BE2C (cell line): ENCODE data around the gene ASB3.

Experiments
- DNase-seq: peaks from one replicate; pipeline ENCODE4 v3.0.0-alpha.2; 2020
- H3K27me3 ChIP-seq: fragments of 250-450 bp; sonication (Bioruptor Pico); 2 replicates; pipeline ENCODE4 v1.5.1; 2020; ENCODE audit warnings: mild to moderate bottlenecking
- H3K36me3 ChIP-seq: fragments of 250-450 bp; sonication (Bioruptor Pico); 2 replicates; pipeline ENCODE4 v1.5.1; 2020; ENCODE audit warnings: mild to moderate bottlenecking
- H3K4me1 ChIP-seq: fragments of 250-450 bp; sonication (Bioruptor Pico); 2 replicates; pipeline ENCODE4 v1.5.1; 2020
- H3K4me3 ChIP-seq: 2 replicates; pipeline ENCODE4 v1.5.1; 2011; ENCODE audit warnings: low read depth, low read length
- H3K9me3 ChIP-seq: fragments of 250-450 bp; sonication (Bioruptor Pico); 2 replicates; pipeline ENCODE4 v1.5.1; 2020
- TF ChIP-seq, protein P1 (sequence below): IDR thresholded peaks from 2 replicates; pipeline ENCODE4 v1.5.1; 2012; ENCODE audit warnings: mild to moderate bottlenecking, low read depth, low read length

Gene ASB3

DNA sequence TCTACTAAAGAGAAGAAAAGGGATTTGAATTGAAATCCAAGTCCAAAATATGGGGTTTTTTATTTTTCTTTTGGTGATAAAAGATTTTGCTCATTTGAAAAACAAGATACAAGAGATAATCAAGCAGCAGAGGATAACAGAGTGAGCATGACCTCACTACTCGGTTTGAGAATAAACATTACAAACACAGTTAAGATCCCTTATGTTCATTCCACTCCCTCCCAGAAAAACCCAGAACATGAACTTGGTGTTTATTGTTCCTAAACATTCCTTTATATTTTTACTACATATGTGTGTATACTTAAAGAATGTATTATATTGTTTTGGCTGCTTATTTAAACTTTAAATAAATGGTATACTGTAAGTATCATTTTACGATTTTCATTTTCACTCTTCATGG, 165.8 kb downstream of the ASB3 start:
- no peaks in the 10 kb centered on the region for H3K27me3 ChIP-seq
- H3K4me3 ChIP-seq = no peak overlapping the region
- no peak for DNase-seq
- no peaks in the 10 kb centered on the region for H3K4me1 ChIP-seq
- no peaks in the 10 kb centered on the region for H3K36me3 ChIP-seq
- TF ChIP-seq, protein P1, sequence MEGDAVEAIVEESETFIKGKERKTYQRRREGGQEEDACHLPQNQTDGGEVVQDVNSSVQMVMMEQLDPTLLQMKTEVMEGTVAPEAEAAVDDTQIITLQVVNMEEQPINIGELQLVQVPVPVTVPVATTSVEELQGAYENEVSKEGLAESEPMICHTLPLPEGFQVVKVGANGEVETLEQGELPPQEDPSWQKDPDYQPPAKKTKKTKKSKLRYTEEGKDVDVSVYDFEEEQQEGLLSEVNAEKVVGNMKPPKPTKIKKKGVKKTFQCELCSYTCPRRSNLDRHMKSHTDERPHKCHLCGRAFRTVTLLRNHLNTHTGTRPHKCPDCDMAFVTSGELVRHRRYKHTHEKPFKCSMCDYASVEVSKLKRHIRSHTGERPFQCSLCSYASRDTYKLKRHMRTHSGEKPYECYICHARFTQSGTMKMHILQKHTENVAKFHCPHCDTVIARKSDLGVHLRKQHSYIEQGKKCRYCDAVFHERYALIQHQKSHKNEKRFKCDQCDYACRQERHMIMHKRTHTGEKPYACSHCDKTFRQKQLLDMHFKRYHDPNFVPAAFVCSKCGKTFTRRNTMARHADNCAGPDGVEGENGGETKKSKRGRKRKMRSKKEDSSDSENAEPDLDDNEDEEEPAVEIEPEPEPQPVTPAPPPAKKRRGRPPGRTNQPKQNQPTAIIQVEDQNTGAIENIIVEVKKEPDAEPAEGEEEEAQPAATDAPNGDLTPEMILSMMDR = no peak
- no peaks in the 10 kb centered on the region for H3K9me3 ChIP-seq
